Measurements from ENCODE around the gene TTF1.

- TF ChIP-seq ATF2 (CRISPR knock-in tag; IDR thresholded peaks at IDR 0.05; ENCODE audit: borderline replicate concordance, low read depth) (no peak), MYBL2 (CRISPR knock-in tag; IDR thresholded peaks at IDR 0.05) (no peak), ZNF425 (CRISPR knock-in tag; conservative IDR thresholded peaks at IDR 0.05) (no peak), SP1 (CRISPR knock-in tag; conservative IDR thresholded peaks at IDR 0.05) (no peak), SMAD3 (CRISPR knock-in tag; IDR thresholded peaks at IDR 0.05; ENCODE audit: borderline replicate concordance) (no peak), ZNF396 (CRISPR knock-in tag; IDR thresholded peaks at IDR 0.05; ENCODE audit: borderline replicate concordance) (no peak), ESRRA (CRISPR knock-in tag; IDR thresholded peaks at IDR 0.05; ENCODE audit: borderline replicate concordance) (no peak), ARID4B (CRISPR knock-in tag; IDR thresholded peaks at IDR 0.05; ENCODE audit: borderline replicate concordance) (no peak), TCF7 (CRISPR knock-in tag; IDR thresholded peaks at IDR 0.05; ENCODE audit: low read depth) (no peak), ETV6 (CRISPR knock-in tag; IDR thresholded peaks at IDR 0.05) (no peak), NR3C1 (CRISPR knock-in tag; conservative IDR thresholded peaks at IDR 0.05; ENCODE audit: low read depth) (no peak), ZNF263 (CRISPR knock-in tag; IDR thresholded peaks at IDR 0.05; ENCODE audit: low read depth) (no peak)
- TF ChIP-seq, protein P1, sequence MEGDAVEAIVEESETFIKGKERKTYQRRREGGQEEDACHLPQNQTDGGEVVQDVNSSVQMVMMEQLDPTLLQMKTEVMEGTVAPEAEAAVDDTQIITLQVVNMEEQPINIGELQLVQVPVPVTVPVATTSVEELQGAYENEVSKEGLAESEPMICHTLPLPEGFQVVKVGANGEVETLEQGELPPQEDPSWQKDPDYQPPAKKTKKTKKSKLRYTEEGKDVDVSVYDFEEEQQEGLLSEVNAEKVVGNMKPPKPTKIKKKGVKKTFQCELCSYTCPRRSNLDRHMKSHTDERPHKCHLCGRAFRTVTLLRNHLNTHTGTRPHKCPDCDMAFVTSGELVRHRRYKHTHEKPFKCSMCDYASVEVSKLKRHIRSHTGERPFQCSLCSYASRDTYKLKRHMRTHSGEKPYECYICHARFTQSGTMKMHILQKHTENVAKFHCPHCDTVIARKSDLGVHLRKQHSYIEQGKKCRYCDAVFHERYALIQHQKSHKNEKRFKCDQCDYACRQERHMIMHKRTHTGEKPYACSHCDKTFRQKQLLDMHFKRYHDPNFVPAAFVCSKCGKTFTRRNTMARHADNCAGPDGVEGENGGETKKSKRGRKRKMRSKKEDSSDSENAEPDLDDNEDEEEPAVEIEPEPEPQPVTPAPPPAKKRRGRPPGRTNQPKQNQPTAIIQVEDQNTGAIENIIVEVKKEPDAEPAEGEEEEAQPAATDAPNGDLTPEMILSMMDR (IDR thresholded peaks at IDR 0.05), result no peak
- TF ChIP-seq, protein P2, sequence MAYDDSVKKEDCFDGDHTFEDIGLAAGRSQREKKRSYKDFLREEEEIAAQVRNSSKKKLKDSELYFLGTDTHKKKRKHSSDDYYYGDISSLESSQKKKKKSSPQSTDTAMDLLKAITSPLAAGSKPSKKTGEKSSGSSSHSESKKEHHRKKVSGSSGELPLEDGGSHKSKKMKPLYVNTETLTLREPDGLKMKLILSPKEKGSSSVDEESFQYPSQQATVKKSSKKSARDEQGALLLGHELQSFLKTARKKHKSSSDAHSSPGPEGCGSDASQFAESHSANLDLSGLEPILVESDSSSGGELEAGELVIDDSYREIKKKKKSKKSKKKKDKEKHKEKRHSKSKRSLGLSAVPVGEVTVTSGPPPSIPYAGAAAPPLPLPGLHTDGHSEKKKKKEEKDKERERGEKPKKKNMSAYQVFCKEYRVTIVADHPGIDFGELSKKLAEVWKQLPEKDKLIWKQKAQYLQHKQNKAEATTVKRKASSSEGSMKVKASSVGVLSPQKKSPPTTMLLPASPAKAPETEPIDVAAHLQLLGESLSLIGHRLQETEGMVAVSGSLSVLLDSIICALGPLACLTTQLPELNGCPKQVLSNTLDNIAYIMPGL (CRISPR knock-in tag; IDR thresholded peaks at IDR 0.05), result no peak
Observed at GRCh38 chr9:132357764-132358163, 48.9 kb downstream of the TTF1 start.

Data from WTC11 (cell line).